Hematopoietic multipotent progenitor cell treated with erythropoietin and hydrocortisone succinate and interleukin-3 and kit ligand, for 4 days (in vitro differentiated cells): Measurements from ENCODE around the gene F9.
"Not testable (repeated sequence)": the region's sequence is repeated elsewhere in the genome, so short reads cannot be mapped to it uniquely, and the experiment has no call there.

Experiments
- DNase-seq: peaks from one replicate; pipeline ENCODE4 v3.0.0-alpha.2; 2015

The F9 gene

DNA sequence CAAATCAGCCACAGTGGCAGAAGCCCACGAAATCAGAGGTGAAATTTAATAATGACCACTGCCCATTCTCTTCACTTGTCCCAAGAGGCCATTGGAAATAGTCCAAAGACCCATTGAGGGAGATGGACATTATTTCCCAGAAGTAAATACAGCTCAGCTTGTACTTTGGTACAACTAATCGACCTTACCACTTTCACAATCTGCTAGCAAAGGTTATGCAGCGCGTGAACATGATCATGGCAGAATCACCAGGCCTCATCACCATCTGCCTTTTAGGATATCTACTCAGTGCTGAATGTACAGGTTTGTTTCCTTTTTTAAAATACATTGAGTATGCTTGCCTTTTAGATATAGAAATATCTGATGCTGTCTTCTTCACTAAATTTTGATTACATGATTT, at the start of gene F9:
Gene F9, plus strand, starts transcription at position 190 of the 400 bp plus-strand sequence. Its CDS starts 26 bp downstream, at position 216.
- no peak for DNase-seq

DNA sequence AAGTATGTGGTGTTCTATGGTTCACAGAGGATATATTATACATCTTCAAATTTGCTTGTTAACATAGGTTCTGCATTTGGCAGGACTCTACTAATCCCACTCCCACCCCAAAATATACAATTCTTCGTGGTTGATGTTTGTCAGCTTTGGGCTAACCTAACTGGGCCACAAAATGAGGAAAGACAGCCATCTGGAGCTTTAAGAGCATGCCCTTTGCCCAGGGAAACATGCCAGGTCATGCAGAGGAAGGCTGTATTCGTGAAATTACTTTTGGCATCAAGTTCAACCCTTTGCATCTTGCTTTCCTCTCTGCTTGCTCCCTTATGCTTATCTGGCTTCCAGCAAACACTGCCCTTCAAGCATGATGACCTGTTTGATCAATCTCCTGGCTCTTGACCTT, 46.8 kb upstream of the F9 start:
- DNase-seq, result peak; percentile 9

- no peak for DNase-seq
Observed at GRCh38 chrX:139484591-139484990, 45.9 kb upstream of the F9 start.

DNA sequence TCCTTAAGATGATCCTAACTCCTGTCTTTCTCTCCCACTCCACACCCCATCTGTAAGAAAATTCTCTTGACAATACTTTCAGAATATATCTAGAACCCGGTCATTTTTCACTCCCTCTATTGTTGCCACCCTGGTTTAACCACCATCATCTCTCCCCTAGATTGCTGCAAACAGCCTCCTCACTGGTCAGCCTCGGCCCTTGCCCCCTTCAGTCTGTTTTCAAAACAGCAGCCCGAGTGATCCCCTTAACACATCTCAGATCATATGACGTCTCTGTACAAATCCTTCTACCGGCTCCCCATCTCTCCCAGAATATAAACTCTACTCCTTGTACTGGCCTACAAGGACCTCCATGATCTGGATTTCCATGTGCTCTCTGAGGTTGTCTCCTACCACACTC, 35.2 kb upstream of the F9 start:
- DNase-seq, result no peak

DNA sequence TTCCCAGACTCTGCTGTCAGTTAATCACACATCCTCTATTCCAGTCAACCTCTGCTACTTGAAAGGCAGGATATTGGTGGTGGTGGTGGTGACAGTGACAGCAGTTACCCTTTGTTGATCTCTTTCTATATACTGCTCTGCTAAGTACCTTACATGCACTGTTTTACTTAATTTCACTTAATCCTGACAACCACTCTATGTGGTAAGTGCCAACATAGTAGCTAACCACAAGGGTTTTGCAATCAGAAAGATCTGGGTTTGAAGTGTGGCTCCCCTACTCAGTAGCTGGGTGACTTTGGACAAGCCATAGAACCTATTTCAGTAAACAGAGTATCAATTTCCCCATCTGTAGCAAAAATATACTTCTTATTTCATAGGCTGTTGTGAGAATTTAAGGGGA, 24.2 kb upstream of the F9 start:
- peak; percentile 56 for DNase-seq

DNA sequence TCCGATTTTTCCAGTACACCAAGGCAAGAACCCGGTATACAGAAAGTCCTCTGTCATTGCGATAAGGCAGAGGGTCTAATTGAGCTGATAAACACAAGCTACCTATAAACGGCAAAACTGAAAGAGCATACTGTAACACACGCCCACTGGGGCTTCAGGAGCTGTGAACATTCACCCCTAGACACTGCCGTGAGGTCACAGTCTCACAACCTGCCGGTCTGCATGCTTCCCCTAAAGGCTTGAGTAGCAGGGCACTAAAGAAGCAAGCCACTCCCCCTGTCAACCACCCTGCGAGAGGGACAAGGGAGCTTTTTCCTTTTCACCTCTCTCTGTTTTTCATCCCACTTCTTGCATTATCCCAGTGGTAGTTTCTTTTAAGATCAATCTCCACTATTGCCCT, 22.4 kb upstream of the F9 start:
- no peak for DNase-seq

- DNase-seq, result no peak
Observed at GRCh38 chrX:139518475-139518874, 12.1 kb upstream of the F9 start.

DNA sequence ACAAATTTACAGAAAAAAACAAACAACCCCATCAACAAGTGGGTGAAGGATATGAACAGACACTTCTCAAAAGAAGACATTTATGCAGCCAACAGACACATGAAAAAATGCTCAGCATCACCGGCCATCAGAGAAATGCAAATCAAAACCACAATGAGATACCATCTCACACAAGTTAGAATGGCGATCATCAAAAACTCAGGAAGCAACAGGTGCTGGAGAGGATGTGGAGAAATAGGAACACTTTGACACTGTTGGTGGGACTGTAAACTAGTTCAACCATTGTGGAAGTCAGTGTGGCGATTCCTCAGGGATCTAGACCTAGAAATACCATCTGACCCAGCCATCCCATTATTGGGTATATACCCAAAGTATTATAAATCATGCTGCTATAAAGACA, 1.7 kb upstream of the F9 start:
- DNase-seq, result not testable (repeated sequence)

DNA sequence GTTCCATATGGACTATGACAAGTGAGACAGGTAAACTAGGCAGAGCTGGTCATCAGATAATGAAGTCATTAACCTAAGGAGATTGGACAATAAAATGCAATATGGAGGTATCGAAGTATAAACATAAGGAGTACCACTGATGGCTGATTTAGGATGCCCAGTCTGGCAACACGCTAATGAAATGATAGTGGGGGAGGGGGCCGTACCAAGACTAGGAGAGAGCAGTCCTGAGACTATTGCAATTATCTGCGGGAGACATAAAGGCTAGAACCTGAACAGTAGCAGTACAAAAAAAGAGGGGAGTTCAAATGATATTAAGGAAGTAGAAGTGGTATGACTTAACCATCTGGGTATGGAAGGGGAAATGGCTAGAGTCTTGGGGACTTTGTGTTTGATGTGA, 2.3 kb downstream of the F9 start:
- DNase-seq, result no peak

DNA sequence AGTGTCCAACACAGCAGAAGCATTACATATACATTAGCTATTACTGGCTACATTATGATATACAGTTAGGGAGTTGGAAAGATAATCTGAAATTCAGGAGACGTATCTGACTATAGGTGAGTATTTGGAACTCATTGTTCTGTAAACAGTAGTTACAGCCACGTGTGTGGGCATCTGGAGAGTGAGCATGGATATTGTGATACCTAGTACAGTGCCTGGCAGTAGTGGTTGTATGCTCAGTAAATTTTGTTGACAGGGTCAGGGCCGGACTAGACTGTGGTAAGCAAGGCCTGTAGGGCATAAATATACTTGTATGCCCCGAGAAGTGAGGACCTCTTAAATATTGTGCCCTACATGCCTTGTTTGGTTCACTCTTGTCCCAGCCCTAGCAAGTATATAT, 2.9 kb downstream of the F9 start:
- no peak for DNase-seq

DNA sequence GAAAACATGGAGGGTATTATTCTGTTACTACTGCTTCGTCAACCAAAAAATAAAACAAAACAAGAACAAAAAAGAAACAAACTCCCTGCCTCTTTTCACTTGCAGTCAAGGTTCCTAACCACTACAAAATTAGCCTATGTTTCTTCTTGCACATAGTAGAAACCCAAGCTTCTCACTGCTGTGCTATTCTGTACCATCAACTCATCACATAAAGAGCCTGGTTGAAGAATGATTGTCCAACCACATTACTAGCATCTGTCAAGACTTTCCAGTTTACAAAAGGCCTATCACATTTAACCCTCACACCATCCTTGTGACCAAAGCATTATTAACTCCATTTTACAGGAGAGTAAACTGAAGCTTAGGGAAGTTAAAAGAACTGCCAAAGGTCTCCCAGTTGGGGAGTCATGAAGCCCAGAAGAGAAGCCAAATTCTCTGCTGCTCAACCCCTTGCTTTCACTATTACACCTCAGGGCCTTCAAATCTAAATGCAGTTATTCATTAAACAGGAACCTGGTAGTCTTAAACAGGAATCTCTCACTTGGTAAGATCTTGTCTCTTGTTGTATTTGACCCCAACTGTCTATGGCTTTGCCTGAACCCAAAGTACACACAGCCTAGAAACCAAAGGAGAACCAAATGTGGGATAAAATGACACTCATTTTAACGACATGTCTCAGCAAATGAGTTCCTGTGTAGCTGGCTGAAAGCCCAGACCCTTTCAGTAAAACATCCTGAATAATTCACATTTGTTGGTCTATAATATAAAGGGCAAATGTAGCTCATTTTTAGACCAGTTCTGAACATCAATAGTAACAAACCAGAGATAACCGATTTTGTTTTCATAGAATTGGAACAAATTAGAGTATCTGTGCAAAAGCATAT, 8.6 kb downstream of the F9 start:
- DNase-seq, result no peak

GRCh38 chrX:139542652-139543051, 12.1 kb downstream of the F9 start:
- DNase-seq, result no peak

DNA sequence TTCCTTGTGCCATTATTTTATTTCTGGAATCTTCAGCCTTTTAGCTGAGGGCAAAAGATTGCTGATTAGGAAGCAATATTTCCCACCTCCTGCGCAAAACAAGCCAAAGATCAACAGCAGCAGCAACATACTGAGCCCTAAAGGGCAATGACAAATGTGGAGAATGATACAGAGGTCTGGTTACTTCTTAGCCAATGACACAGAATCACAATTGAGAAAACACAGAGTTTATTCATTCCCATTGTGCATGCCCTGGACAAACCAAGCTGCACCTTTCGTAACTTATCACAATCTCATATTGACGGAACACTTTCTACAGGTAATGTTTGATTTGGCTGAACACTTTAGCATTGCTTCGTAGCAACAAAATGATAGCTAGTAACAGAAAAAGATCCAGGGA, 13.4 kb downstream of the F9 start:
- no peak for DNase-seq

DNA sequence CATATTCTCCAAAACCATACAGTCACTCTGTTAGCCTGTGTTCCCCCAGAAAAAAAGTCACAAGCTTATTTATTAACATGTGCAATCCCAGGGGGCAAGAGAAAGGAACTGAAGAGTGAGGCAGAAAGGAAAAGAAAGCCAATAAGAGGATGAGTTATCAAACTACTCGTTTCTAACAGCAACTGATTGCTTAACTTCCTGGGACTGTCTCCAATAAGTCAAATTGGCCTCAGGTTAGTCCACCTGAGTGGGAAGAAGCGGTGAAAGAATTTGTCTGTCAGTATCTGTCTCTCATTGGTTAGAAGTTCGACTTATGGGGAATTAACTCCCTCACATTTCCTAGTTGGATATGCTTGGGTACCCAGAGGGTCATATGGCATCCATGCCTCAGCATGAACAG, 14.1 kb downstream of the F9 start:
- no peak for DNase-seq

DNA sequence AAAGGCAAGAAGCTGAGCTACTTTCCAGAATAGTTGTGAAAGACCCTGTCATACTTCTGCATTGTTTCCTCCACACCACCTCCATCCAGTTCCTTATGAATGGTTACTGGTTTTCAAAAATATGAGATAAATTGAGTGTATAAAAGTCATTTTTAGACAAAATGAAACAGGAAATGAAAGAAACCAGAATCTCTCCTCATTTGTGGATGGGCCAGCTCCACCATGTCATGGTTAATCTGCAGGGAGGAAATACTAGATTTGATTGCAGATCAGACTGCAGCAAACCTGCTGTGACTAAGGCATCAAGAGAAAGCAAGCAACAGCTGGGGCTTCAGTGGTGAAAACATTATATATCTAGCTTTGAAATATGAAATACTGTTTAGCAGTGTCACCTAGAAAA, 23.8 kb downstream of the F9 start:
- DNase-seq, result peak; percentile 7

- no peak for DNase-seq
Observed at GRCh38 chrX:139554991-139555675, 24.6 kb downstream of the F9 start.

DNA sequence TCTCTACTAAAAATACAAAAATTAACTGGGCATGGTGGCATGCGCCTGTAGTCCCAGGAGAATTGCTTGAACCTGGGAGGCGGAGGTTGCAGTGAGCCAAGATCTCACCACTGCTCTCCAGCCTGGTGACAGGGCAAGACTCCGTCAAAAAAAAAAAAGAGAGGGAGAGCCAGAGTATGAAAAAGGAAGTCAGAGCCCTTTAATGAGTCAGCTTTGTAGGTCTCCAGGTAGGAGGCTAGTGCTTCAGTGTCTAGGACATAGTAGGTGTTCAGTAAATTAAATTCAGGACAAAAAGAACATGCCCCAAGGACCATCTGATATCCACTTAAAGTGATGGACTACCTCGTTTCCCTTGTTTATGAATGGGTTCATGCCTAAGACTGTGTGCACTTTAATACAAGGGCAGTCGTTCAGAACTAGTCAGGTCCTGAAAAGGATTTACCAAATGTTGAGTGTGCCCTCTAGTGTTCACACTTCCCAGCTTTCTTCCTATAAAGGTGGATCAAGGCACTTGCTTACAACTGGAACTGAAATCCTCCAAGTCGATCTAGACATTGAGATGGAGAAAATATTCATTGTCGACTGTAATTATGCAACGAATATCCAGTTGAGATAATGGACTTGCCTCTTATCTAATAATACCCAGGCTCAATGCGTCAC, 29.0 kb downstream of the F9 start:
- peak; percentile 74 for DNase-seq

- no peak for DNase-seq
Observed at GRCh38 chrX:139560221-139560620, 29.7 kb downstream of the F9 start.

GRCh38 chrX:139563251-139563650, 32.7 kb downstream of the F9 start:
- DNase-seq, result no peak

DNA sequence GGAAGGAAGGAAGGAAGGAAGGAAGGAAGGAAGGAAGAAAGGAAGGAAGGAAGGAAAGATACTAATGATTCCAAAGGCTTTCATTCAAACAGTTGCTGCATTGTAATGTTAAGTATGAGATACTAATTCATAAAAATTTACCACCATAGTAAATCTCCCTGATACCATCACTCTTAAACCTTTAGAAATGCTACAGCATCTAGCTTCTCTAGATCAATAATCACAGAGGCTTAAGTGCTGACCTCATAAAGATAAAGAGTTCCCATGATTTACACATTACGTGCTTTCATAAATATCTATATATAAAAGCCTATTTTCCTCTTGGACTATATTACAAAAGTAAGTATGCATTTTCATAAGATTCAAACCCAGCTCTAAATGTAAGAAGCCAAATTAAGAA, 36.4 kb downstream of the F9 start:
- no peak for DNase-seq

- no peak for DNase-seq
Observed at GRCh38 chrX:139581068-139581467, 50.5 kb downstream of the F9 start.

GRCh38 chrX:139585613-139586012, 55.1 kb downstream of the F9 start:
- no peak for DNase-seq

DNA sequence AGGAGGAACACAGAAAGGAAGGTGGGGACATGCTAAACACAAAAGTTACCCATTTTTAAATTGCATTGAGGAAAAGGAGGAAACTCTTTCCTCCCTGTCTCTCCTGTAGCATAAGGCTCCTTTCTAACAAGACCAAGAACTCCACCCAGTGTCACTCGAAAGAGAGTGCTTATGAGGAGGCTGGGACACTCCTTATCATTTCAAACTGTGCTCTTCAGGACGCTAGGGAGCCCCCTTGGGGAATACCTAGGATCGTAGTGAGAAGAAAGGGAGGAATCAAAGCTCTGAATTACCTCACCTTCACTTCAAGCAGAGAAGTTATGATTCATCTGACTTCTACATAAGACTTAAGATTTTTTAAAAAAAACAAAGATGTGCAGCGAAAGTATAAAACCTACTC, 65.5 kb downstream of the F9 start:
- DNase-seq, result no peak

DNA sequence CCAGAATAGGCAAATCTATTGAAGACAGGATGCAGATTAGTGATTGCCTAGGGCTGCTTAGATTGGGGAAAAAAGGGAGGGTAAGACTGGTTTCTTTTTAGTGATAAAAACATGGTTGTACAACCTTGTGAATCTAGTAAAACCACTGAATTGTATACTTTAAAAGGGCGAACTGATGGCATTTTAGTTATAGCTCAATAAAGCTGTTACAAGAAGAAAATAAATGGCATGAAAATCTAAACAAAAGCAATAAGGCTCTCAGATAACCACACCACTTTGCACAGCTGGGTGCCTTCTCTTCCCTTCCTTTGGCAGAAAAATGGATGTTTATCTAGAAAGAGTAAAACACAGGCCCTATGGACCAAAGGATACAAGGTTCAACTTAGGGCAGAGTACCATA, 69.6 kb downstream of the F9 start:
- DNase-seq, result no peak
